ENCODE data around the gene SREBF1.

SREBF1 gene

GRCh38 chr17:17859909-17860765, 23.4 kb upstream of the SREBF1 start:
- Histone ChIP-seq H3K9me2 (replicated peaks; ENCODE audit: low read depth, low read length) (no peaks in the 10 kb centered on the region), H3K4me3 (ENCODE audit: low read length, poor library complexity, severe bottlenecking) (no peak overlapping the region), H3K79me2 (ENCODE audit: insufficient read depth, low read length) (no peaks in the 10 kb centered on the region), H3K4me1 (ENCODE audit: insufficient read depth, low read length, poor library complexity, severe bottlenecking) (no peaks in the 10 kb centered on the region), H3K4me2 (ENCODE audit: low read depth, low read length, poor library complexity, severe bottlenecking) (no peak overlapping the region), H3K27me3 (ENCODE audit: insufficient read depth, low read length, poor library complexity, severe bottlenecking) (no peaks in the 10 kb centered on the region), H3F3A (ENCODE audit: low read depth) (no peaks in the 10 kb centered on the region), H2AFZ (ENCODE audit: low read length) (no peak overlapping the region), H3K9ac (ENCODE audit: low read depth, low read length, poor library complexity, severe bottlenecking) (no peak overlapping the region), H3K9me3 (ENCODE audit: insufficient read depth, low read depth, low read length) (no peaks in the 10 kb centered on the region), H3K36me3 (ENCODE audit: insufficient read depth, low read length) (no peaks in the 10 kb centered on the region), H4K20me1 (ENCODE audit: insufficient read depth, low read length, poor library complexity, severe bottlenecking) (no peaks in the 10 kb centered on the region)
- TF ChIP-seq CTCF (conservative IDR thresholded peaks at IDR 0.05; ENCODE audit: low read length) (peak; percentile 97), EZH2phosphoT487 (IDR thresholded peaks at IDR 0.05; ENCODE audit: borderline replicate concordance) (no peak)

- no peaks in the 10 kb centered on the region for H4K20me1 ChIP-seq (ENCODE audit: insufficient read depth, low read length, poor library complexity, severe bottlenecking)
- no peaks in the 10 kb centered on the region for H3K4me1 ChIP-seq (ENCODE audit: insufficient read depth, low read length, poor library complexity, severe bottlenecking)
- no peaks in the 10 kb centered on the region for H3K9me2 ChIP-seq (replicated peaks; ENCODE audit: low read depth, low read length)
- TF ChIP-seq EZH2phosphoT487 (IDR thresholded peaks at IDR 0.05; ENCODE audit: borderline replicate concordance) (no peak), CTCF (conservative IDR thresholded peaks at IDR 0.05; ENCODE audit: low read length) (no peak)
- H3K4me2 ChIP-seq (ENCODE audit: low read depth, low read length, poor library complexity, severe bottlenecking), result no peak overlapping the region
- no peaks in the 10 kb centered on the region for H3K27me3 ChIP-seq (ENCODE audit: insufficient read depth, low read length, poor library complexity, severe bottlenecking)
- no peak overlapping the region for H3K9ac ChIP-seq (ENCODE audit: low read depth, low read length, poor library complexity, severe bottlenecking)
- no peaks in the 10 kb centered on the region for H3K9me3 ChIP-seq (ENCODE audit: insufficient read depth, low read depth, low read length)
- no peaks in the 10 kb centered on the region for H3F3A ChIP-seq (ENCODE audit: low read depth)
- H3K36me3 ChIP-seq (ENCODE audit: insufficient read depth, low read length), result no peaks in the 10 kb centered on the region
- no peak overlapping the region for H2AFZ ChIP-seq (ENCODE audit: low read length)
- H3K4me3 ChIP-seq (ENCODE audit: low read length, poor library complexity, severe bottlenecking), result no peak overlapping the region
- no peaks in the 10 kb centered on the region for H3K79me2 ChIP-seq (ENCODE audit: insufficient read depth, low read length)
Observed at GRCh38 chr17:17857496-17857895, 20.7 kb upstream of the SREBF1 start.

GRCh38 chr17:17856386-17856785, 19.6 kb upstream of the SREBF1 start:
- Histone ChIP-seq H3K27me3 (ENCODE audit: insufficient read depth, low read length, poor library complexity, severe bottlenecking) (no peaks in the 10 kb centered on the region), H3K36me3 (ENCODE audit: insufficient read depth, low read length) (no peaks in the 10 kb centered on the region), H2AFZ (ENCODE audit: low read length) (no peak overlapping the region), H4K20me1 (ENCODE audit: insufficient read depth, low read length, poor library complexity, severe bottlenecking) (no peaks in the 10 kb centered on the region), H3K9ac (ENCODE audit: low read depth, low read length, poor library complexity, severe bottlenecking) (no peak overlapping the region), H3K4me3 (ENCODE audit: low read length, poor library complexity, severe bottlenecking) (no peak overlapping the region), H3K9me3 (ENCODE audit: insufficient read depth, low read depth, low read length) (no peaks in the 10 kb centered on the region), H3K4me2 (ENCODE audit: low read depth, low read length, poor library complexity, severe bottlenecking) (no peak overlapping the region), H3K9me2 (replicated peaks; ENCODE audit: low read depth, low read length) (no peaks in the 10 kb centered on the region), H3F3A (ENCODE audit: low read depth) (no peaks in the 10 kb centered on the region), H3K4me1 (ENCODE audit: insufficient read depth, low read length, poor library complexity, severe bottlenecking) (no peaks in the 10 kb centered on the region), H3K79me2 (ENCODE audit: insufficient read depth, low read length) (no peaks in the 10 kb centered on the region)
- no peak for TF ChIP-seq CTCF (conservative IDR thresholded peaks at IDR 0.05; ENCODE audit: low read length)
- no peak for TF ChIP-seq EZH2phosphoT487 (IDR thresholded peaks at IDR 0.05; ENCODE audit: borderline replicate concordance)
